ENCODE results near the gene KLHDC9. TPM values are rescaled to one million over a fixed set of nuclear protein-coding genes. Genes with fewer than 3 reads are reported as not detected.

The KLHDC9 gene, protein sequence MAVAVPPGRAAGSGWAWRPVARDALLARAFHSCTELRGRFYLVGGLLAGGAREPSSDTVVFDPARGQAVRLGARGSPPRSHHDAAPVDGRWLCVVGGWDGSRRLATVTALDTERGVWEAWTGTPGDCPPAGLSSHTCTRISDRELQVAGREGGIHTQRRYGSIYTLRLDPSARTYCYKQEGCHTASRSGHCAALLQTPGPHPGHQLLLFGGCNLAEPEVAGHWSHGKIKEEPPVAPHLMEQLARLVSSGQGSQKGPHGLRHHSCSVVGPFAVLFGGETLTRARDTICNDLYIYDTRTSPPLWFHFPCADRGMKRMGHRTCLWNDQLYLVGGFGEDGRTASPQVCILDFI
- total RNA-seq (1.9 TPM), polyA plus RNA-seq (4.7 TPM)
- long read RNA-seq, donor 1 = 0 reads
- long read RNA-seq, donor 2, partial matches to known transcripts = 0 of 1 reads
- long read RNA-seq, donor 2, other reads (novel, unspliced or antisense) = 0 of 1 reads
- long read RNA-seq, donor 3, partial matches to known transcripts = 0 of 2 reads
- long read RNA-seq, donor 3, other reads (novel, unspliced or antisense) = 0 of 2 reads
- long read RNA-seq, donor 4, partial matches to known transcripts = 0 of 1 reads
- long read RNA-seq, donor 4, other reads (novel, unspliced or antisense) = 0 of 1 reads
- long read RNA-seq, donor 5, partial matches to known transcripts = 0 of 3 reads
- long read RNA-seq, donor 5, other reads (novel, unspliced or antisense) = 0 of 3 reads
- long read RNA-seq, donor 6, partial matches to known transcripts = 0 of 2 reads
- long read RNA-seq, donor 6, other reads (novel, unspliced or antisense) = 0 of 2 reads
- long read RNA-seq, donor 7 = 0 reads
- long read RNA-seq, donor 8 = 0 reads
- long read RNA-seq, donor 9 = 0 reads
- long read RNA-seq, donor 10 = 0 reads

DNA sequence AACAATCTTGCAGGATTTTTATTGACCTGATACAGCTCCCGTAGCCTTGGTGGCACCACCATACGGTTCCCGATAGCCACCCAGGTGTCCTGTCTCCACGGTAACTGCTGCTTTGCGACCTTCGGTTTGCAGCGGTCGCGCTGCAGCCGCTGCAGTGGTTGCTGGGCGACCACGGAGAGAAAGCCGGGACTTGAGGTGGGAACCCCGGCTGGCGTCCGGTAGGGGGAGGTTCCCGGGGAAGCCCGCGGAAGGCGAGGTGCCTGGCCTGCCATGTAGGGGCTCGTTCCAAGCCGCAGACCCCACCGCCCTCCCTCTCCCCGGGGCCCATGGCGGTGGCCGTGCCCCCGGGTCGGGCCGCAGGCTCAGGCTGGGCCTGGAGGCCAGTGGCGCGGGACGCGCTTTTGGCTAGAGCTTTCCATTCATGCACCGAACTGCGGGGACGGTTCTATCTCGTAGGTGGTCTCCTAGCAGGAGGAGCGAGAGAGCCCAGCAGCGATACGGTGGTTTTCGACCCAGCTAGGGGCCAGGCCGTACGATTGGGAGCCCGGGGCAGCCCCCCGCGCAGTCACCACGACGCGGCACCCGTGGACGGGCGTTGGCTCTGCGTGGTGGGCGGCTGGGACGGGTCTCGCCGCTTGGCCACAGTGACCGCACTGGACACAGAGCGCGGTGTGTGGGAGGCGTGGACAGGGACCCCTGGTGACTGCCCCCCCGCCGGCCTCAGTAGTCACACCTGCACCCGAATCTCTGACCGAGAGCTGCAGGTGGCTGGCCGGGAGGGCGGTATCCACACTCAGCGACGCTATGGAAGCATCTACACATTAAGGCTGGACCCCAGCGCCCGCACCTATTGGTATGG lies at the start of gene KLHDC9:
Gene KLHDC9 (plus strand): TSS at position 152 of the 859 bp plus-strand sequence. CDS start 175 bp downstream, at position 327.
- peaks cover 2 to 14% of the 10 kb centered on the region in 2 donors for H3K27me3 ChIP-seq (ENCODE audit: control insufficient read depth in 2 of 2, insufficient read depth in 1 of 2, low read length in 1 of 2)
- H3K4me3 ChIP-seq (ENCODE audit: low read length in 2 of 2) = peak within 1 kb of the TSS; percentile 24 to 59
- H3K27ac ChIP-seq (ENCODE audit: low read depth in 1 of 2, low read length in 1 of 2) = peak within 1 kb of the TSS in 1 of 2 donors; percentile 33
- H3K4me1 ChIP-seq (ENCODE audit: control insufficient read depth in 2 of 2, insufficient read depth in 2 of 2, low read length in 2 of 2) = peaks cover 11 to 20% of the 10 kb centered on the region in 2 donors
- peaks cover 21 to 27% of the 10 kb centered on the region in 2 donors for H3K36me3 ChIP-seq (ENCODE audit: control insufficient read depth in 2 of 2, insufficient read depth in 2 of 2, low read length in 1 of 2)
- WGBS = 8% methylated on average over 71 of the region's 71 CpGs
- peaks cover 0 to 5% of the 10 kb centered on the region in 2 donors for H3K9me3 ChIP-seq (ENCODE audit: control insufficient read depth in 2 of 2, insufficient read depth in 1 of 2, low read length in 1 of 2)
- peak in 8 of 9 donors; percentile 22 to 73 (median 46) for DNase-seq (ENCODE audit: low read depth in 6 of 9, low spot score in 9 of 9)

DNA sequence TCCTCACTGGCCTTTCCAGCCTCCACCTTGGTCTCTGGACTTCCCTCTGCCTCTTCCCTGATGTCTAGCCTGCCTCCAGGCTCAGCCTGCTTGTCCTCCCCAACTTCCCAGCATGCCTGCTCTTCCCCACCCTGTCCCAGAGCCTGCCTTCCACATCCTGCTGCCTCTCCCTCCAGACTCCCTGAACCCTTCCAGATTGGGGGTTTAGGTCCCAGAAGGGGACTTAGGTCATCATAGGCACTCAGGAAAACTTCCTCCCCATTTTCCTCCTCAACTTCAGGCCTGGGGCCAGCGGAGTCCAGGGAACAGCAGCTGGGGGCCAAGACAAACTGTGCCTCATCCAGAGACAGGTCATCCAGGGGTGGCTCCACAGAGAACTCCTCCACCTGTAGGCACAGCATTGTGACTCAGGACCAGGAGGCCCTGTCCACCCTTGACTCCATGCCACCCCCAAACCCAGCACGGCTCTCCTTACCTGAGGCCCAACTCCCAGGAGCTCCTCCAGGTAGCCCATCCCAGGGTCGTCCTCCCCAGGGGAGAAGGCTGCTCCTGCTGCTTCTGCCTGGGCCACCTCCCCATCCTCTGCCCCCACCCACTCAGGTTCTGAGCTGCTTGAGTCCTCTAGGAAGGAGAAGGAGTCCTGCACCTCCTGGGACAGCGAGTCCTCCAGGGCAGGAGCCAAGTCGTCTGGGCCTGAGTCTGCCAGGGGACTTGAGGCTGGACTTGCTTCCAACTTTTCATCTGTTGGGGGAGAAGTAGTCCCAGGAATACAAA lies 49.0 kb upstream of the KLHDC9 start:
- H3K27ac ChIP-seq (ENCODE audit: low read depth in 1 of 2, low read length in 1 of 2) = no peak overlapping the region
- DNase-seq (ENCODE audit: low read depth in 6 of 9, low spot score in 9 of 9) = no peak
- peaks cover 0 to 2% of the 10 kb centered on the region in 2 donors for H3K9me3 ChIP-seq (ENCODE audit: control insufficient read depth in 2 of 2, insufficient read depth in 1 of 2, low read length in 1 of 2)
- no peak overlapping the region for H3K4me3 ChIP-seq (ENCODE audit: low read length in 2 of 2)
- H3K36me3 ChIP-seq (ENCODE audit: control insufficient read depth in 2 of 2, insufficient read depth in 2 of 2, low read length in 1 of 2) = peaks cover 62% of the 10 kb centered on the region in 2 donors
- WGBS = 98% methylated on average over 5 of the region's 5 CpGs
- peaks cover 8 to 9% of the 10 kb centered on the region in 2 donors for H3K4me1 ChIP-seq (ENCODE audit: control insufficient read depth in 2 of 2, insufficient read depth in 2 of 2, low read length in 2 of 2)
- no peaks in the 10 kb centered on the region for H3K27me3 ChIP-seq (ENCODE audit: control insufficient read depth in 2 of 2, insufficient read depth in 1 of 2, low read length in 1 of 2)

DNA sequence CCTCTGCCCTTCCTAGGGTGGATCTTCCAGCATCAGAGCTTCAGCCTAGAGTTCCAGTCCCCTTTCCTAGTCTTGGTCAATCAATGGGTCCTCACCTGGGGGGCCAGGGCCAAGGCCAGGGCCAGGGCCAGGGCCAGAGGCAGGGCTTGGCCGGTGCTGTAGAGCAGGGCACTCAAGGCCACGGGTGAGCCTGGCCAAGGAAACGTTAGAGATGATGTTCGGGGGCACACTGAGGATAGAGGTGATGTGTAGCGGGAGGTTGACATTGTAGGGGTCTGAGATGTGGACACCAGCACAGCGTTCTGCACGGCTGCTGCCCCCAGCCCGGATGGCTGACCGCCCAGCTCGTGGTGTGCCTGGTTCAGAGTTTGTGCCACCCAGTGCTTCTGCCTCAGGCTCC lies 46.9 kb upstream of the KLHDC9 start:
- Histone ChIP-seq H3K4me3 (ENCODE audit: low read length in 2 of 2) (no peak overlapping the region), H3K27ac (ENCODE audit: low read depth in 1 of 2, low read length in 1 of 2) (no peak overlapping the region), H3K4me1 (ENCODE audit: control insufficient read depth in 2 of 2, insufficient read depth in 2 of 2, low read length in 2 of 2) (peaks cover 4 to 5% of the 10 kb centered on the region in 2 donors), H3K27me3 (ENCODE audit: control insufficient read depth in 2 of 2, insufficient read depth in 1 of 2, low read length in 1 of 2) (no peaks in the 10 kb centered on the region), H3K9me3 (ENCODE audit: control insufficient read depth in 2 of 2, insufficient read depth in 1 of 2, low read length in 1 of 2) (peaks cover 0 to 2% of the 10 kb centered on the region in 2 donors), H3K36me3 (ENCODE audit: control insufficient read depth in 2 of 2, insufficient read depth in 2 of 2, low read length in 1 of 2) (peaks cover 78 to 80% of the 10 kb centered on the region in 2 donors)
- 98% methylated on average over 10 of the region's 10 CpGs for WGBS
- DNase-seq (ENCODE audit: low read depth in 6 of 9, low spot score in 9 of 9) = no peak

DNA sequence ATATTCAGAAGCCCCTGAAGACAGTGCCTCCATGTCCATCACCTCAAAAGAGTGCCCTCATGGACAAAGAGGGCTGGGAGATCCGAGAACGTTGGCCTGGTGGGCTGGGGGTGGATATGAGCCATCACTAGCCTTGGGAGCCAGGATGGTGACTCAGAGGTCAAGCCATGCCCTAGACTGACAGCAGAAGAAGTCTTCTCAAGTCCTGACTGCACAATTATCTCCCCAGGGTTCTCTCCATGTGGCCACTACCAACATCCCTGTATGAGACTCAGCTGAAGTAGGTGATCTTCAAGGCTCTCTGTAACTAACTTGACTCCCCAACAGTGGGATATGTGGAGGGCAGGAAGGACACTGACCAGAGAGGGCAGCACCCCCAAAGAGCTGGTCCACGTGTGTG lies 45.3 kb upstream of the KLHDC9 start:
- no peak for DNase-seq (ENCODE audit: low read depth in 6 of 9, low spot score in 9 of 9)
- Histone ChIP-seq H3K4me3 (ENCODE audit: low read length in 2 of 2) (no peak overlapping the region), H3K9me3 (ENCODE audit: control insufficient read depth in 2 of 2, insufficient read depth in 1 of 2, low read length in 1 of 2) (peaks cover 0 to 1% of the 10 kb centered on the region in 2 donors), H3K36me3 (ENCODE audit: control insufficient read depth in 2 of 2, insufficient read depth in 2 of 2, low read length in 1 of 2) (peaks cover 85 to 92% of the 10 kb centered on the region in 2 donors), H3K27ac (ENCODE audit: low read depth in 1 of 2, low read length in 1 of 2) (no peak overlapping the region), H3K27me3 (ENCODE audit: control insufficient read depth in 2 of 2, insufficient read depth in 1 of 2, low read length in 1 of 2) (no peaks in the 10 kb centered on the region), H3K4me1 (ENCODE audit: control insufficient read depth in 2 of 2, insufficient read depth in 2 of 2, low read length in 2 of 2) (no peaks in the 10 kb centered on the region)
- WGBS = 97% methylated on average over 3 of the region's 3 CpGs

DNA sequence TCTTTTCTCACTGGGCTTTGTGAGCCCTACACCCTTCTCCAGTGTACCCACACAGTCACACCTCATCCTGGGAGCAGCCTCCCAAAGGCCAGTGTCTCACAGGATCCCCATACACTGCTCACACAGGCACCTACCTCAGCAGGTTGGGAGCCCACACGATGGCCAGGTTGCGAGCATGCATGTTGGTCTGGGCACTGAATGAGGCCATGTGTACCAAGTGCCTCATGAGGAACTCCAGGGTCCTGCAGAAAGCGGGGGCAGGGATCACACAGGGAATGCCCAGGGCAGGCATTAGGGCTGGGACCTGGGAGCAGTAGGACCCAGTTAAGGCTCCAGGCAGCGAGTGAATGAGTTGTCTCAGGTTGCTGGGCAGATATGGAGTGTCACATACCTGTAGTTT lies 43.9 kb upstream of the KLHDC9 start:
- H3K4me1 ChIP-seq (ENCODE audit: control insufficient read depth in 2 of 2, insufficient read depth in 2 of 2, low read length in 2 of 2) = no peaks in the 10 kb centered on the region
- no peak overlapping the region for H3K4me3 ChIP-seq (ENCODE audit: low read length in 2 of 2)
- 93% methylated on average over 4 of the region's 4 CpGs for WGBS
- no peak overlapping the region for H3K27ac ChIP-seq (ENCODE audit: low read depth in 1 of 2, low read length in 1 of 2)
- H3K36me3 ChIP-seq (ENCODE audit: control insufficient read depth in 2 of 2, insufficient read depth in 2 of 2, low read length in 1 of 2) = peaks cover 82 to 83% of the 10 kb centered on the region in 2 donors
- DNase-seq (ENCODE audit: low read depth in 6 of 9, low spot score in 9 of 9) = no peak
- H3K9me3 ChIP-seq (ENCODE audit: control insufficient read depth in 2 of 2, insufficient read depth in 1 of 2, low read length in 1 of 2) = no peaks in the 10 kb centered on the region
- no peaks in the 10 kb centered on the region for H3K27me3 ChIP-seq (ENCODE audit: control insufficient read depth in 2 of 2, insufficient read depth in 1 of 2, low read length in 1 of 2)

DNA sequence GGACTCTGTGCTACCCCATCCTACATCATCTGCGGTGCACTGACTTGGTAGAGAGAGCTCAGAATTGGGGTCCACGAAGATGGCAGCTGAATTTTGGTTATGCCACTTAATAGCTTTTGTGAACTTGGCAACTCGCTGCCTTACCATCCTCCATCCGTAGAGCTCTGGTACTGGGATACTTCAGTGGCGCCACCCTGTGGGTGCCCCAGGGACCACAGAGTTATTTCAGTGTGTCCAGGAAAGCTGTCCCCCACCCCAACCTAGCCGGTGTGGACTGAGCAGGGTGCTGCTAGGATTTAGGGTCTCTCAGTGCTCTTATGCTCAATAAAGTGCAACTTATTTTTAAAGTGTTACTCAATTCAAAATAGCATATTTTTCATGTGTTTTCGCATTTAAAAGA lies 43.4 kb upstream of the KLHDC9 start:
- no peaks in the 10 kb centered on the region for H3K4me1 ChIP-seq (ENCODE audit: control insufficient read depth in 2 of 2, insufficient read depth in 2 of 2, low read length in 2 of 2)
- H3K4me3 ChIP-seq (ENCODE audit: low read length in 2 of 2) = no peak overlapping the region
- no peaks in the 10 kb centered on the region for H3K27me3 ChIP-seq (ENCODE audit: control insufficient read depth in 2 of 2, insufficient read depth in 1 of 2, low read length in 1 of 2)
- H3K9me3 ChIP-seq (ENCODE audit: control insufficient read depth in 2 of 2, insufficient read depth in 1 of 2, low read length in 1 of 2) = no peaks in the 10 kb centered on the region
- H3K27ac ChIP-seq (ENCODE audit: low read depth in 1 of 2, low read length in 1 of 2) = no peak overlapping the region
- 89% methylated on average over 7 of the region's 7 CpGs for WGBS
- H3K36me3 ChIP-seq (ENCODE audit: control insufficient read depth in 2 of 2, insufficient read depth in 2 of 2, low read length in 1 of 2) = peaks cover 82 to 83% of the 10 kb centered on the region in 2 donors
- no peak for DNase-seq (ENCODE audit: low read depth in 6 of 9, low spot score in 9 of 9)

DNA sequence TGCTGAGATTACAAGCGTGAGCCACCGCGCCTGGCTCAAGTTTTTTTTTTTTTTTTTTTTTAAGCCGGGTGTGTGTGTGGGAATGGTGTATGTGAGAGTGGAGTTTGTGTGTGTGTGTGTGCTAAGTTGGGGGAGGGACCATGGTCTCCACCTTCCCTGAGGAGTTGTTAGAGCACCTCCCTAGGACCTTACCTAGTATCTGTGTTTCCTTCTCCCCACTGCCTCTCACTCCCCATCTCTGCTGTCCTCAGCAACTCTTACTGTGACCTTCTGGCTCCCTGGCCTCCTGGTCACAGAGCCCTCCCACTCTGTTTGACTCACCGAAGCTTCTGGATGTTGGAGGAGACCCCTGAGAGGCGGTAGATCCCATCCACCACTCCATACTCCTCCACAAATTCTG lies 38.9 kb upstream of the KLHDC9 start:
- Histone ChIP-seq H3K4me1 (ENCODE audit: control insufficient read depth in 2 of 2, insufficient read depth in 2 of 2, low read length in 2 of 2) (no peaks in the 10 kb centered on the region), H3K27ac (ENCODE audit: low read depth in 1 of 2, low read length in 1 of 2) (no peak overlapping the region), H3K27me3 (ENCODE audit: control insufficient read depth in 2 of 2, insufficient read depth in 1 of 2, low read length in 1 of 2) (no peaks in the 10 kb centered on the region), H3K4me3 (ENCODE audit: low read length in 2 of 2) (no peak overlapping the region), H3K9me3 (ENCODE audit: control insufficient read depth in 2 of 2, insufficient read depth in 1 of 2, low read length in 1 of 2) (no peaks in the 10 kb centered on the region), H3K36me3 (ENCODE audit: control insufficient read depth in 2 of 2, insufficient read depth in 2 of 2, low read length in 1 of 2) (peaks cover 48 to 59% of the 10 kb centered on the region in 2 donors)
- 97% methylated on average over 6 of the region's 6 CpGs for WGBS
- no peak for DNase-seq (ENCODE audit: low read depth in 6 of 9, low spot score in 9 of 9)

DNA sequence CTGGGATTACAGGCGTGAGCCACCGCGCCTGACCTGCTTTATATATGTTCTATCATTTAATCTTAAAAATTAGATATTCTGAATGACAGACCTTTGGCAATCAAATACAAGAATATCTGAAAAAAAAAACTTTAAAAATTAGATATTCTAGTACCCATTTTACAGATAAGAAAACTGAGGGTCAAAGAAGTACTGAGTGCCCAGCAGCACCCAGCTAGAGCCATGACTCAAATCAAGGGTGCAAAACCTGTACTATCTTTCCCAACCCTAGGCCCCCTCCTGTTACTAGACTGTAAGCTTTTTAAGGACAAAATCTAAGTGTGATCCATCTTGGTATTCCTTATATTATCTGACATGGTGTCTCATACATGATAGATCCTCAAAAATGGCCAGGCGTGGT lies 36.7 kb upstream of the KLHDC9 start:
- Histone ChIP-seq H3K27ac (ENCODE audit: low read depth in 1 of 2, low read length in 1 of 2) (no peak overlapping the region), H3K36me3 (ENCODE audit: control insufficient read depth in 2 of 2, insufficient read depth in 2 of 2, low read length in 1 of 2) (peaks cover 32 to 48% of the 10 kb centered on the region in 2 donors), H3K27me3 (ENCODE audit: control insufficient read depth in 2 of 2, insufficient read depth in 1 of 2, low read length in 1 of 2) (no peaks in the 10 kb centered on the region), H3K9me3 (ENCODE audit: control insufficient read depth in 2 of 2, insufficient read depth in 1 of 2, low read length in 1 of 2) (no peaks in the 10 kb centered on the region), H3K4me3 (ENCODE audit: low read length in 2 of 2) (no peak overlapping the region), H3K4me1 (ENCODE audit: control insufficient read depth in 2 of 2, insufficient read depth in 2 of 2, low read length in 2 of 2) (peaks cover 0 to 6% of the 10 kb centered on the region in 2 donors)
- DNase-seq (ENCODE audit: low read depth in 6 of 9, low spot score in 9 of 9) = no peak
- WGBS = 97% methylated on average over 4 of the region's 4 CpGs

Data from thymus (tissue), 14 donors.